HL-60/S4 treated with retinoic acid at 250 ng/mL for 4 days and 3 days (cell line): ENCODE measurements around the gene DENND1C.

ENCODE experiments used
- in situ Hi-C: fragments of 300-500 bp; cut with MboI; formaldehyde crosslinking; loops from 2 replicates; pipeline ENCODE4 v1.7.0; 2022; ENCODE audit warnings: low sequenced_read_pairs

Gene DENND1C

DNA sequence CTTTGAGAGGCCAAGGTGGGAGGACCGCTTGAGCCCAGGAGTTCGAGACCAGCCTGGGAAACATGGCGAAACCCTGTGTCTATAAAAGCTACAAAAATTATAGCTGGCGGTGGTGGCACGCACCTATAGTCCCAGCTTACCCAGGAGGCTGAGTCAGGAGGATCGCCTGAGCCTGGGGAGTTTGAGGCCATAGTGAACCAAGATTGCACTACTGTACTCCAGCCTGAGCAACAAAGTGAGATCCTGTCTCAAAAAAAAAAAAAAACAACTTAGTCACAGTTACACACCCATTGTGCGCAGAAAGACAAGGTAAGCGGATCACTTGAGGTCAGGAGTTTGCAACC is 728 bp upstream of the DENND1C start:
- in situ Hi-C loops = no loop called here

- in situ Hi-C loops = no loop called here
Observed at GRCh38 chr19:6480848-6481415, 655 bp downstream of the DENND1C start.

DNA sequence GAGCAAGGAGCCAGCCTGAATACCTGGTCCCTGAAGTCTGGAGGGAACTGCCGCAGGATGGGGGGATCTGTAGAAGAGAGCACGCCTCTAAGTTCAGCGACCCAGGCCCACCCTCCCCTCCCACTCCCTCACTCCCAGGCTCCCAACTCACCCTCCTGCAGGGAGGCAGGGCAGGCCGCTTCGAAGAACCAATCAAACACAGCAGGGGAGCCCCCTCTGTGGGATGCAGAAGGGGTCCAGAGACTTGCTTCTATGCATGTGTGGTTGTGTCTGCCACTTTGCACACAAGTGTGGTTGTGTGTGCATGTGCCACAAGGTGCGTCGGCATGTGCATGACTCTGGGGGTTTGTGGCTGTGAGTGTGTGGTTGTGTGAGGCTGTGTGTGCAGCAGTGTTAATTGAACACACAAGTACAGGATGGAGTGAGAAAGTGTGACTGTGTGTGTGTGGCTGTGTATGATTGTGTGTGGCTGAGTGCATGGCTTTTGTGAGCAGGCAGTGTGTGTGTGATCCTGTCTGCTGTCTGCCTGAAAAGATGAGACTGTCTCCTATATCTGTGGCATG is 1.7 kb downstream of the DENND1C start:
- in situ Hi-C loops = no loop called here

DNA sequence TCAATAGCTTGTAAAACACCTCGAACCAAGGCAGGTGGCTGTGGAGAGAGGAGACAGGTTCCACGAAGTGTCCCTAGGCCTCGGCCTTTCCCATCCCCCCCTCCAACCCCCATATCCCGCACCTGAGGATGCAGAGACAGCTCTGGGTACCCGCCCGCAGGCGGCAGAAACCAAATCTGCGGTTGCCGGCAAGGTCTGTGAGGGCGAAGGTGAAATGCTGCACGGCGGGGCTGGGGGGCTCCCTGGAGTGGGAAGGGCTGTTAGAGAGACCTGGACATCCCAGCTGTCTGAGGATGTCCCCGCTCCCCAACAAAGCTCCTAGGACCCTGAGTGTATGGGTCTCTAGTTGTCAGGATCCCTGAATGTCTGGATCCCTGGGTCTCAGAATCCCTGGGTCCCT is 2.8 kb downstream of the DENND1C start:
- in situ Hi-C loops = no loop called here

DNA sequence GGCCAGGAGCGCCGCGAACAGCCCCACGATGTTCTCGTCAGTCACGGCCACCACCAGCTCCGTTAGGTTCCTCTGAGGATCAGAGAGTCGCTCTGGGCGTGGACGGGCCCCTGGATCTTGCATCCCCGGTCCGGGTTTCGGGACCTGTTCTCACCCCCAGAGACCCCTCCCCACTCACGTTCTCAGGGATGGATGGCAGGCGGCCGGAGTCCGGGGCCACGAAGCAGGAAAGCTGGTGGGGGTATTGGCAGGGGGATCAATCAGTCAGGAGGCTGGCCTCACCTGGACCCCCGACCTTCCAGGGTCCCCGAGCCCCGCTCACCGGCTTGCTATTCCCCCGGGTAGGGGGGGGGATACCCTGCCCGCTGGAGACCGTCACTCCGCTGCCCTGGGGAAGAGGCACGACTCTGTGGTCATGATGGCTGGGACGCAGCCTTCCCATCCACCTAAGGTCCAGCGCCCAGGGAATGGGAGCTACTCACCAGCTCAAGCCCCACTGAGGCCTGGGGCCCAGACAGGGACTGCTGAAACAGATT is 4.6 kb downstream of the DENND1C start:
- in situ Hi-C loops = no loop called here

GRCh38 chr19:6476155-6476895 is 5.3 kb downstream of the DENND1C start:
- in situ Hi-C loops = no loop called here

DNA sequence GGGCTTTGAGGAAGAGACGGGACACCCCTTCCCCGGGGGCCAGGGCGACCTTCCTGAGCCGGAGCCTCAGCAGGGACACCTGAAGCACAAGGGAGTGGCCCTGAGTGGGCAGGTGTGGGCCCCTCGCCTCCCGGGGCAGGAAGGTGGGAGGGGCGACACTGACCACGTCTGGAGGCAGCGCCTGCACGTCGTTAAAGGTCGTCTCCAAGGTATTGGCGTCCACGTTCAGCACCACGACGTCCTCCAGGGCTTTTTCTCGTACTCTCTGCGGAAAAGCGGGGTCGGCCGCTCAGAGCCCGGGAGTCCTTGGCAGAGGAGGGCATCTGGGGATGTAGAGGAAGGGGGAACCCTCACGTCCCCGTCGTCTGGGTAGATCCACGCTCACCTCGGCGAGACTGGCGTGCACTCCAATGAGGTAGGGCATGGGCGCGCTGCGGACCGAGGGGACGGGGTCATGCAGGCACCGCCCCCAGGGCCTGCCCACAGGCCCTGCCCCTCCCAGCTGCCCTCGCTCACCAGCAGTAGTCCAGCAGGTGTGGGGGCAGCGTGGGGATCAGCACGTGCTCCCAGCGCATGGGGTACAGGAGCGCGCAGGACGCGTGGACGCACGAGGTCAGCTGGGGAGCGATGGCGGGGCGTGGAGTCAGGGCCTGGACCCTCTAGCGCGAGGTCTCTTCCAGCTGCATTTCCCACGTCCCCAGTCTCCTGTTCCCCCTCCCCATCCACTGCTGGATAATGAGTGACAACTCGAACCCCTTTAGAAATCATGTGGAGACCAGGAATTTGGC is 6.1 kb downstream of the DENND1C start:
- in situ Hi-C loops = no loop called here

DNA sequence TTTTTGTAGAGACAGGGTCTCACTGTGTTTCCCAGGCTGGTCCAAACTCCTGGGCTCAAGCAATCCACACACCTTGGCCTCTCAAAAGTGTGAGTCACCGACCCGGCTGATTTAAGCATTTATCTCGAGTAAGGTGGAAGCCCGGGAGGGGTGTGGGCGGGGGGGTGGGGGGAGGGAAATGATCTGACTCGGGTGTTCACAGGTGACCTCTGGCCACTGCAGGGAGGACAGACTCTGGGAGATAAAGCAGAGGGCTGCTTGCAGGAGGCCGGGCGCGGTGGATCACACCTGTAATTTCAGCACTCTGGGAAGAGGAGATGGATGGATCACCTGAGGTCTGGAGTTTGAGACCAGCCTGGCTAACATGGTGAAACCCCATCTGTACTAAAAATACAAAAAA is 7.9 kb downstream of the DENND1C start:
- in situ Hi-C loops = no loop called here

DNA sequence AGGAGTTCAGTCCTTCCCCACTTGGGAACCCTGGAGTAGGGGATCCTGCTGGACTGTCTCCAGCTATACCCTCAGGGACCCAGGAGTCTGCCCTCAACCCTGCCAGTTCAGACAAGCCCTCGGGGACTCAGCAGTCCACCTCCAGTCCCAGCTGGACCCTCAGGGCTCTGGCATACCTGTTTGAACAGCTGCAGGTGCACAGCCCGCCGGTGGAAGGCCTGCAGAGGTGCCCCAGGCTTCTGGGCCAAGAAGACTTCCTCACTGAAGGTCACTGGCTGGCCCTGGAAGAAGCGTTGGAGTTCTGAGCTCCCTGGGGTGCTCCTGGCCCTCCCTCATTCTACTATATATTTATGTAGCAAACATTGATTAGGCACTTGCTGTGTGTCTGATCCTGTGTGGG is 8.9 kb downstream of the DENND1C start:
- in situ Hi-C loops = no loop called here

DNA sequence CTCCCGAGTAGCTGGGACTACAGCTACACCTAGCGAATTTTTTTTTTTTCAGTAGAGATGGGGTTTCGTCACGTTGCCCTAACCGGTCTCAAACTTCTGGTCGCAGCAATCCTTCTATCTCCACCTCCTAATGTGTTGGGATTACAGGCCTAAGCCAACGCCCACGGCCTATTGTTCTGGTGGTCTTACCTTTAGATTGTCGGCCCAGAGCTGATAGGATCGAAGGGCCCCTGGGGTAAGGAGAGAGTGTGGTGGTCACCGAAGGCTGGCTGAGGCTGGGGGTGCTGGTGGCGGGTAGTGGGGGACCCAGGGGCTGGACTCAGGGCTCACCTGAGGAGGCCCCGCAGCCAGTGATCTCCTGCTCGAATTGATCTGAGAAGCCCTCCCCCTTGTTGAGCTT is 10.5 kb downstream of the DENND1C start:
- in situ Hi-C loops = no loop called here

DNA sequence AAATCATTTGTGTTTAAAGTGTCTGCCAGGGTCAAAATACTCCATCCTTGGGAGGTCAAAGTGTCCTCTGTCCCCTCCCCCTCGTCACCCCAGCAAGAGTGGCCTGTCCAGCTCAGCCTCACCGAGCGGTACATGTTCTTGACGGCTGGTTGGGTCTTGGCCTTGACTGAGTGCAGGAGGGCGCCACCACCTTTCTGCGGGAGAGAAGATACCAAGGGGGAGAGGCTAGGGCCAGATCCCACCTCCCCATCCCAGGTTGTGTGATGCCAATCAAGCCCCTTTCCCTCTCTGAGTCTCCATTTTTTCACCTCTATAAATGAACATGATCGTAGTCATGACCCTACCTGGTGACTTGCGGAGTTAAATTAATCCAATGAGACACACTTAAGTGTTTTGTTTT is 11.4 kb downstream of the DENND1C start:
- in situ Hi-C loops = no loop called here

DNA sequence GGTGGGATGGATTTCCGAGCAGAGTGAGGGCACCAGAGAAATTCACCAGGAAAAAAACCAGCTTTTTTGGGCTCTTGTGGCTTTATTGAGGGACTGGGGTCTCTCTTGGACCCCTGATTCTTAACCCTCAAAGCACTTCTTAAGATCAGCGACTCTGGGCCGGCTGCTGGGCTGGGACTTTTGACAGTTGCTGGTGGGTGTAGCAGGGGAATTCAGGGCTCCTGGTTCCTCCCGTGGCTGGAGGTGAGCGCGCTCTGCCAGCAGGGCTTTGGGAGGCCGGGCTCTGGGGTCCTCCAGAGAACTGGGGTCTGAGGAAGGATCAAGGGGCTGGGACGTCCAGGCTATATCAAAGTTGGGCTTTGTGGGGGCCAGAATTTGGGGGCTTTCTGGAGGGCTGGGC is 14.2 kb downstream of the DENND1C start:
- in situ Hi-C loops = no loop called here

DNA sequence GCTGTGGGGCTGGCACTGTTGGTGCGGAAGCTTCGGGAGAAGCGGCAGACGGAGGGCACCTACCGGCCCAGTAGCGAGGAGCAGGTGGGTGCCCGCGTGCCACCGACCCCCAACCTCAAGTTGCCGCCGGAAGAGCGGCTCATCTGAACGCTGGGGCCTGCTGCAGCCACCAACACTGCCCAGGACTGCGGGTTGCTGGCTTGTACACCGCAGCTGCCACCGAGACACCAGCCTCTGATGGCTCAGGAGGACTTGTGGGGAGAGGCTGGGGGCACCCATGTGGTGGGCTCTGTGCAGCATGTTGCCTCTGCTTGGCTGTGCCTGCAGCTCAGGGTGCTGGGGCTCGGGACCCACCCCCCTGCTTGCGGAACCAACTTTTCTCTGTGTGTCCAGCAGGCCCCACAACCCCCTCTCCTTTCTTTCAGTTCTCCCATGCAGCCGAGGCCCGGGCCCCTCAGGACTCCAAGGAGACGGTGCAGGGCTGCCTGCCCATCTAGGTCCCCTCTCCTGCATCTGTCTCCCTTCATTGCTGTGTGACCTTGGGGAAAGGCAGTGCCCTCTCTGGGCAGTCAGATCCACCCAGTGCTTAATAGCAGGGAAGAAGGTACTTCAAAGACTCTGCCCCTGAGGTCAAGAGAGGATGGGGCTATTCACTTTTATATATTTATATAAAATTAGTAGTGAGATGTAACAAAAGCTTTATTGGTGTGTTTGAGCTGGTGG is 14.9 kb downstream of the DENND1C start:
- in situ Hi-C loops = no loop called here

DNA sequence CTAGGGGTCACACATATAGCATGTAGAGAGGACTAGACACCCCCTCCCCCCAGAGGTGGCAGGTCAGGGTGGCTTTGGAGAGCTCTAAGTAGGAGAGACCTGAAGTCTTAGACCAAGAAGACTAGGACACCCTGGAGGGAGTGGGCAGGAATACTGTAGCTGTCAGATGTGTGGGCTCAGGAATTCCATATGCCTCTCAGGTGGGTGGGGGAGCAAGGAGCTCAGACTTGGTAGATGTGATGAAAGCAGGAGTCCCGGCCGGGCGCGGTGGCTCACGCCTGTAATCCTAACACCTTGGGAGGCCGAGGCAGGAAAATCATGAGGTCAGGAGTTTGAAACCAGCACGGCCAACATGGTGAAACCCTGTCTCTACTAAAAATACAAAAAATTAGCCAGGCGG is 15.9 kb downstream of the DENND1C start:
- in situ Hi-C loops = no loop called here

DNA sequence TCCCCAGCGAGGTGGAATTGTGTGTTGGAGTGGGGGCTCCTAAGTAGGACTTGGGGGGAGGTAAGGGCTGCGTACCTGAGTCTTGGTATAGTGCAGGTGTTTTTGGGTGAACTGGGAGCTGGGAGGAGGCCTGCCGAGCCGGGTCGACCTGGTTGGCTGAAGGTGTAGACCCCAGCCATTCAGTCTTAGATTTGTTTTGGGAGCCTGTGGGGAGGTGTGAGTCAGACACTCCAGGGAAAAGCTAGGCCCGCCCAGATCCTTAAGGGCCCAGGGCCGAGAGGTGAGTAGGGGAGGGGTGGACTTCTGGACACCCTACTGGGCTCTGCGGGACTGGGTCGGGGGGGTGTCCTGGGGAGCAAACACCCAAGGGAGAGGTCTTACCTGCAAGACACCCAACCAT is 16.6 kb downstream of the DENND1C start:
- in situ Hi-C loops = no loop called here

DNA sequence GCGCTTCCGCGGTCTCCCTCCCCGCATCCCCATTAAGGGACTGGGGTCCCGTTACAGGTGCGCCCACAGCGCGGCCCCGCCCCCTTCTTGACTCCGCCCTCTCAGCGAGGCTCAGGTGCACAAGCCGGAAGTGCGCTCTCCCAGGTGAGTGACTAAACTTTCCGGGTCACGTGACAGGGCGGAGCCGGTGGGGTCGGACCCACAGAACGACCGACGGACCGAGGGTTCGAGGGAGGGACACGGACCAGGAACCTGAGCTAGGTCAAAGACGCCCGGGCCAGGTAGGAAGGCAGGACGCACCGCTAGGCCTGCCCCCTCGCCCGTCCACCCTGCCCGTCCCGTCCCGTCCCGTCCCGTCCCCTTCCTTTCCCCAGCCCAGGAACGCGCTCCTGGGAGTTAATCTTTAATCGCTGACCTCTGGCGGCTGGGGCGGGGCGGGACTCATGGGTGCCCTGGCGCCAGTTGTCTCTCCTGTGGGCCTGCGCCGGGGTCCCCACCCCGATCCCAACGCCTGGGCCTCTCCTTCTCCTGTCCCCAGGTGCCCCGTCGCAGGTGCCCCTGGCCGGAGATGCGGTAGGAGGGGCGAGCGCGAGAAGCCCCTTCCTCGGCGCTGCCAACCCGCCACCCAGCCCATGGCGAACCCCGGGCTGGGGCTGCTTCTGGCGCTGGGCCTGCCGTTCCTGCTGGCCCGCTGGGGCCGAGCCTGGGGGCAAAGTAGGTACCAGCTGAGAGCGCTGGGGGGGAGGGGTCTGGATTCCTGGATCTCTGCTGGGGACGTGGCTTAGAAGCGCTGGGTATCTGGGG is 17.3 kb downstream of the DENND1C start, which contains the start of gene CRB3:
Gene CRB3 (plus strand): TSS at position 202 of the 804 bp plus-strand sequence. CDS start 431 bp downstream, at position 633.
- in situ Hi-C loops = no loop called here

- in situ Hi-C loops = no loop called here
Observed at GRCh38 chr19:6460099-6460884, 21.3 kb downstream of the DENND1C start.

DNA sequence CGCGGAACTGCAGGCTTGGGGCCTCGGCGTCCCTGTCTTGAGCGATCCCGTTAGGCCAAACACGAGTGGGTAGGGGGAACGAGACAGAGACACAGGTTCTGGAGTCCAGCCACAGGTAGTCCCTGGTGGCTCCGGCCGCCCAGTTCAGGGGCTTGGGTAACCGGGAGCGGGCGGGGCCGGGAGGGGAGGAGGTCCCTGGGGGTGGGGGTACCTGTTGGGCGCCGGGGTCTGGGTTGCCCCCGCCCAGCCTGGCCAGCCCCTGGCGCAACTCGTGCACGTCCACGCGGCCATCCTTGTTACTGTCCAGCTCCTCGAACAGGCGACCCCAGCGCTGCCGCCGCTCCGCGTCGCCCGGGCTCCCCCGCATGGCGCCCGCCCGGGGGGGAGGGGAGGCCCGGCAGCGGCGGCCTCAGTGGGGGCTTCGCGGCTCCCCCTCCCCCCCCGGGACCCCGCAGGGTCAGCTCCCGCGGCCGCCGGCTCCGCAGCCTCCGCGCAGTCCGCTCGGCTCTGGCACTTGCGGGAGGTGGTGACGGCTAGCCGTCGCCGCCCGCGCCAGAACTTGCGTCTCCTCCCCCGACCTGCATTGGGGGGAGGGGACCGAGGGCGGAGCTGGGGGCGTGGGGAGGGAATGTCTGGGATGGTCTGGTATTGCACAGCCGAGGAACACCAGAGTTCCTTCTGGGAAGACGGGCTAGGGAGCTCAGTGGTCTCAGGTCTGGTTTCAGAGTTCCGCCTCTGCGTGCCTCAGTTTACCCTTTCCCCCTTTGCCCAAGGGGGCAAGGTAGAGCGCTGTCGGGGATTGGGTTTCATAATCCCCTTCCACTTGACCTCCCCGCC is 22.1 kb downstream of the DENND1C start, which contains the start of gene SLC25A23:
Gene SLC25A23 (minus strand): TSS at position 531 of the 837 bp plus-strand sequence. CDS start 164 bp downstream, at position 367.
- in situ Hi-C loops = no loop called here
